GM10248 (cell line): ENCODE results near the gene SFRP4.

Experiments
- CTCF ChIA-PET: fragments of 300-600 bp; sonication (Branson Sonifier 250); formaldehyde crosslinking; extraction: SDS; loops from one replicate; lab custom pipeline; 2021; ENCODE audit warnings: antibody characterized with exemption; lab: Yijun Ruan, JAX
- POLR2A ChIA-PET: fragments of 350-650 bp; sonication (Branson Sonifier 250); formaldehyde crosslinking; extraction: SDS; loops from one replicate; lab custom pipeline; 2020; ENCODE audit warnings: antibody characterized with exemption; lab: Yijun Ruan, JAX
- DNase-seq: peaks from one replicate; pipeline ENCODE4 v3.0.0; 2012; ENCODE audit errors: extremely low spot score
- CTCF ChIP-seq: IDR thresholded peaks from 2 replicates; pipeline ENCODE4 v1.5.1; 2012; ENCODE audit warnings: mild to moderate bottlenecking, low read depth; ENCODE audit errors: extremely low read depth, missing control alignments, control extremely low read depth

Gene SFRP4

GRCh38 chr7:37952240-37952639 is 35.6 kb upstream of the SFRP4 start:
- TF ChIP-seq CTCF, result no peak
- CTCF ChIA-PET, result interaction anchor here (0.8 to 1.5 kb wide), 2 partner anchors 11 to 51 kb away, joined by 3 to 4 read pairs; no protein-coding TSS in a partner anchor
- POLR2A ChIA-PET, result no interaction called here
- no peak for DNase-seq

GRCh38 chr7:37947941-37948210 is 31.3 kb upstream of the SFRP4 start:
- ChIA-PET CTCF (interaction anchor here (1.3 kb wide), 1 partner anchor 421 kb away, joined by 3 read pairs; no protein-coding TSS in a partner anchor), POLR2A (no interaction called here)

GRCh38 chr7:37947138-37947940 is 30.7 kb upstream of the SFRP4 start:
- ChIA-PET CTCF (interaction anchor here (1.3 kb wide), 1 partner anchor 422 kb away, joined by 3 read pairs; no protein-coding TSS in a partner anchor), POLR2A (no interaction called here)
- TF ChIP-seq CTCF, result no peak
- no peak for DNase-seq

More at GRCh38 chr7:37947941-37948210, 31.3 kb upstream of the SFRP4 start:
- TF ChIP-seq CTCF, result no peak
- no peak for DNase-seq

GRCh38 chr7:37945336-37945735 is 28.7 kb upstream of the SFRP4 start:
- CTCF ChIA-PET, result interaction anchor here (3.3 kb wide), 1 partner anchor 29 kb away, joined by 11 read pairs; the partner anchor contains the start of gene SFRP4
- DNase-seq, result no peak
- no peak for TF ChIP-seq CTCF
- POLR2A ChIA-PET, result no interaction called here

GRCh38 chr7:37944737-37945054 is 28.1 kb upstream of the SFRP4 start:
- TF ChIP-seq CTCF, result no peak
- ChIA-PET POLR2A (no interaction called here), CTCF (interaction anchor here (1.1 to 3.3 kb wide), 6 partner anchors 15 to 391 kb away, joined by 3 to 11 read pairs (median 3); partner anchors contain the start of genes EPDR1 and SFRP4)
- no peak for DNase-seq

- peak; percentile 28 for DNase-seq
- CTCF ChIA-PET, result interaction anchor here (0.6 to 3.3 kb wide), 7 partner anchors 15 to 391 kb away, joined by 3 to 11 read pairs (median 3); partner anchors contain the start of genes EPDR1 and SFRP4
- POLR2A ChIA-PET, result no interaction called here
- no peak for TF ChIP-seq CTCF
Observed at GRCh38 chr7:37943905-37944736, 27.5 kb upstream of the SFRP4 start.
